ENCODE results near the gene RAD54L2.

- TF ChIP-seq, protein P1, sequence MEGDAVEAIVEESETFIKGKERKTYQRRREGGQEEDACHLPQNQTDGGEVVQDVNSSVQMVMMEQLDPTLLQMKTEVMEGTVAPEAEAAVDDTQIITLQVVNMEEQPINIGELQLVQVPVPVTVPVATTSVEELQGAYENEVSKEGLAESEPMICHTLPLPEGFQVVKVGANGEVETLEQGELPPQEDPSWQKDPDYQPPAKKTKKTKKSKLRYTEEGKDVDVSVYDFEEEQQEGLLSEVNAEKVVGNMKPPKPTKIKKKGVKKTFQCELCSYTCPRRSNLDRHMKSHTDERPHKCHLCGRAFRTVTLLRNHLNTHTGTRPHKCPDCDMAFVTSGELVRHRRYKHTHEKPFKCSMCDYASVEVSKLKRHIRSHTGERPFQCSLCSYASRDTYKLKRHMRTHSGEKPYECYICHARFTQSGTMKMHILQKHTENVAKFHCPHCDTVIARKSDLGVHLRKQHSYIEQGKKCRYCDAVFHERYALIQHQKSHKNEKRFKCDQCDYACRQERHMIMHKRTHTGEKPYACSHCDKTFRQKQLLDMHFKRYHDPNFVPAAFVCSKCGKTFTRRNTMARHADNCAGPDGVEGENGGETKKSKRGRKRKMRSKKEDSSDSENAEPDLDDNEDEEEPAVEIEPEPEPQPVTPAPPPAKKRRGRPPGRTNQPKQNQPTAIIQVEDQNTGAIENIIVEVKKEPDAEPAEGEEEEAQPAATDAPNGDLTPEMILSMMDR (conservative IDR thresholded peaks at IDR 0.05), result no peak
- no peak for TF ChIP-seq ZFX (IDR thresholded peaks at IDR 0.05)
These were observed 19.5 kb downstream of the RAD54L2 start for GRCh38 chr3:51557993-51558392.
